Activated gamma-delta T cell treated with anti-CD3 and anti-CD28 coated beads, Interleukin-2, amount 50 U/mL, for 16 hours (primary cell): ENCODE measurements around the gene CBFA2T2.

Experiments used
- DNase-seq: peaks from one replicate; pipeline ENCODE4 v3.0.0-alpha.2; 2020; ENCODE audit warnings: low read depth

CBFA2T2 gene

GRCh38 chr20:33575282-33575681 lies 85.4 kb downstream of the CBFA2T2 start:
- DNase-seq, result no peak

- DNase-seq, result no peak
Measured at GRCh38 chr20:33576432-33577125, 86.7 kb downstream of the CBFA2T2 start.

GRCh38 chr20:33578510-33578909 lies 88.6 kb downstream of the CBFA2T2 start:
- DNase-seq, result no peak

DNA sequence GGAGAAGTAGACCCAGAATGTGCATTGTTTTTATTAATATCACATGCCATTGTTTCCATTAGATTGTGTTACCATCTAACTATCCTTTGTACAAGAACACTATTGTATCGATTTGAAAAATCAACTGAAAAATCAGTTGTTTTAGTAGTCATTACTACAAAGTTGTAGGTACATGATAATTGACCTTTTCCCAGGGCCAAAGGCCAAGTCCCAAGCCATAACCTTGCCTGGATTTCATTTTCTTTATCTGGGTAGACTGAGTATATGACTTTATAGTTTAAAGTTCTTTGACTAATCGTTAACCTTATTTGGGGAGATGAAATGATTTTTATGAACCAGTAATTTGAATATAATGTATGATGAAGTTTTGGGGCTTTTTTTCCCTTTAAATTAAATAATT lies 93.2 kb downstream of the CBFA2T2 start:
- no peak for DNase-seq

GRCh38 chr20:33584976-33585375 lies 95.1 kb downstream of the CBFA2T2 start:
- no peak for DNase-seq

GRCh38 chr20:33585413-33585812 lies 95.5 kb downstream of the CBFA2T2 start:
- DNase-seq, result no peak

- DNase-seq, result no peak
Measured at GRCh38 chr20:33589059-33589458, 99.2 kb downstream of the CBFA2T2 start.

DNA sequence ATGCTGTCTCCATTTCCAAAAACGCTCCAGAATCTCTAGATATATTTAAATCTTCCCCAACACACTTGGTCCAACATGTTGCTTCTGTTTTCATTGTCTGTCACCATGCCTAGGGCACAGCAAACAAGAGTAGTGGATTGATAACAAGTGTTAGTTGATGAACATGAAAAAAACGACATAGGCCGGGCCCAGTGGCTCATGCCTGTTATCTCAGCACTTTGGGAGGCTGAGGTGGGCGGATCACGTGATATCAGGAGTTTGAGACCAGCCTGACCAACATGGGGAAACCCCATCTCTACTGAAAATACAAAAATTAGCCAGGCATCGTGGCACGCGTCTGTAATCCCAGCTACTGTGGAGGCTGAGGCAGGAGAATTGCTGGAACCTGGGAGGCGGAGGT lies 102.0 kb downstream of the CBFA2T2 start:
- peak; percentile 17 for DNase-seq

- no peak for DNase-seq
Measured at GRCh38 chr20:33594743-33595142, 104.8 kb downstream of the CBFA2T2 start.

DNA sequence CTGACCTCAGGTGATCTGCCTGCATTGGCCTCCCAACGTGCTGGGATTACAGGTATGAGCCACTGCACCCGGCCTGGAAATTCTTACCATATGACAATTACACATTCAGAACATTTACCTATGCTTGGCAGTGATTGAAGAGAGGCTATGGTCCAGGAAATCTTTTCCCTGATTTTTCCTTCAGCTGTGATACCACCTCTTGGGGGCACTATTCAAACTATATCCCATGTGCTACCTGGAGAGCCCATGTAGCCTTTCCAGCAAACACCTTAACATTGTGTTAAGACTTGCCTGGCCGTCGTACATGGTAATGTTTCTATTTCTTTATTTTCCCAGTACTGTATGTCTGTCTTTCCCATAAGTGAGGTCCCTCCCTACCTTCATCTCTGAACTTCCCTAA lies 110.5 kb downstream of the CBFA2T2 start:
- DNase-seq, result no peak

DNA sequence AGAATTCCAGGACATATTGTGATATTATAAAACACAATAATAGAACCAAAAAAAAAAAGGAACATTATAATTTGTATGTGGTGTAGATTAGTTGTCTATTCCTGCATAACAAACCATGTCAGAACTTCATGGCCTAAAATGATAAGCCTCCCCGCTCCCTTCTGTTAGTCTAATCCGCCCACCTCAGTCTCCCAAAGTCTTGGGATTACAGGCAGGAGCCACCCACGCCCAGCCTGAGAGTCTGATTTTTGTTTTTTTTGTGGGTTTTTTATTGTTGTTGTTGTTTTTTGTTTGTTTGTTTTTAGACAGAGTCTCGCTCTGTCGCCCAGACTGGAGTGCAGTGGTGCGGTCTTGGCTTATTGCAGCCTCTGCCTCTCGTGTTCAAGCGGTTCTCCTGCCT lies 111.1 kb downstream of the CBFA2T2 start:
- no peak for DNase-seq

DNA sequence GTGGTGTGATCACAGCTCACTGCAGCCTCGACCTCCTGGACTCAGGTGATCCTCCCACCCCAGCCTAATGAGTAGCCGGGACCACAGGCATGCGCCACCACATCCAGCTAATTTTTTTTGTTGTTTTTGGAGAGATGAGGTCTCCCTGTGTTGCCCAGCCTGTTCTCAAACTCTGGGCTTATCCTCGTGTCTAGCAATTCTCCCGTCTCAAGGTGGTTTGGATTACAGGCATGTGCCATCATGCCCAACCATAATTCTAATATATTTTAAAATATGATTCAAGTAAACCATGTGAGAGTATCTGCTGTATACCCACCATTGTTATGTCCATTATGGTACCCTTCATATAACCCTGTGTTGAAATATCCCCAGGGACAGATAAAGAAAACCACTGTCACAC lies 112.0 kb downstream of the CBFA2T2 start:
- no peak for DNase-seq

DNA sequence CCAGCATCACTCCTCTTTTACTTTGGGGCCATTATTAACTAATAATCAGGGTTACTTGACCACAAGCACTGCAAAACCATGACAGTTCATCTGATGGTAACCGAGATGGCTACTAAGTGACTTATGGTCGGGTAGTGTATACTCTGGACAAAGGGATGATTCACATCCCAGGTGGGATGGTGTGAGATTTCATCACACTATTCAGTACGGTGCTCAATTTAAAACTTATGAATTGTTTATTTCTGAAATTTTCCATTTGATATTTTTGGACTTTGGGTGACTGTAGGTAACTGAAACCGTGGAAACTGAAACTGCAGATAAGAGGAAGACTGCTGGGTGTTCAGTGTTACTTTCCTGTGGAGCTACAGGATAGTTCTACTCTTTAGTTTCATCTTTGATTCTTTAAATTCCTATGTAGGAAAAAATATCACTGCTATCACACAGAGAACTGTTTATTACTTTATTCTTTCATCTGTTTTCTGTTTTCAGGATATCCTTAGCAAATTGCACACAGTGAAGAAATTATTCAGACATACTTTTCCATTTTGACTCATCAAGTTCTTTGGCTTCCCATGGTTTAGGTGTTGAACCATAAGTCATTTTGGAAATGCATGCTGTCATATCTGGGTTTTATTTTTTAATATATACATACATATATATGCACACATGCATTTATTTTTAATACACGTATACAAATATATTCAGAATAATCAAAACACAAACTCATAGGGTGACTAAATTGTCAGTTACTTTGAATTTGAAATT lies 113.1 kb downstream of the CBFA2T2 start:
- DNase-seq, result no peak

DNA sequence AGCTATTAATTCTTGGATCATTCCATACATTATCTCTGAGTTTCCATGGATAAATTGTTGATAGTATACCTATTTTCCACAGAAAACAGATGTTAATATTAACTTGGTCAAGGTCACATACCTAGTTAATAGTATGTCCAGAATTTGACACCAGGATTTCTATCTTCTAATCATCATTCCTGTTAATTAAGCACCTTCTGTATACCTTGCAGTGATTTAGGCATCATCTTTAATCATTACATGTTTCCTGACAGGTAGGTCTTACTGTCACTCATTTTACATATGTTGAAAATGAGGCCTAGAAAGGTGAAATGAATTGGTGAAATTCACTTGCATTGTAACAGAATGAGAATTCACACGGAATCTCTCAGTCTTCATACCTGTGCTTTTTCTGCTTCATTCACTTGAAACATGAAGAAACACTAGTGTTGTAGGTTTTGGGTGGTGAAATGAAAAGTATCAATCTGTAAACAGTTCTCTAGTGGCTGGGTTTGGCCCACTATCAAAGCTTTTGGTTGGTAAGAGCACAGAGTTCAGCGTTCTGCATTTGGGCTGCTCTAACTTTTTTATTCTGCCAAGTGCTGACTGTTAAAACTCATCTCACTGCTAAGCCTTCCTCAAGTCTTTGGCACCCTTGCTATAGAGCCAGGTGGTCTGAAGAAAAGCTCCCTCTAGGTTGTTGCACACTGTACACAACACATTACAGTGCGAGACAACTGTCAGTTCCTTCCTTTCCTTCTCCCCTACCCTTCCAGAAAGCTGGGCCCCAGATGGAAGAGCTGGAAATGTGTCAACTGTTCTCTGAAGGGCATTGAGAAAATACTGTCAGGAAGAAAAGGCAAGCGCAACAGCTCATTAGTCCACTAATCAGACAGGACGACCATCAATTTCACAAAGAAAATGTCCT lies 114.4 kb downstream of the CBFA2T2 start:
- no peak for DNase-seq

GRCh38 chr20:33604991-33605370 lies 115.1 kb downstream of the CBFA2T2 start:
- DNase-seq, result no peak

DNA sequence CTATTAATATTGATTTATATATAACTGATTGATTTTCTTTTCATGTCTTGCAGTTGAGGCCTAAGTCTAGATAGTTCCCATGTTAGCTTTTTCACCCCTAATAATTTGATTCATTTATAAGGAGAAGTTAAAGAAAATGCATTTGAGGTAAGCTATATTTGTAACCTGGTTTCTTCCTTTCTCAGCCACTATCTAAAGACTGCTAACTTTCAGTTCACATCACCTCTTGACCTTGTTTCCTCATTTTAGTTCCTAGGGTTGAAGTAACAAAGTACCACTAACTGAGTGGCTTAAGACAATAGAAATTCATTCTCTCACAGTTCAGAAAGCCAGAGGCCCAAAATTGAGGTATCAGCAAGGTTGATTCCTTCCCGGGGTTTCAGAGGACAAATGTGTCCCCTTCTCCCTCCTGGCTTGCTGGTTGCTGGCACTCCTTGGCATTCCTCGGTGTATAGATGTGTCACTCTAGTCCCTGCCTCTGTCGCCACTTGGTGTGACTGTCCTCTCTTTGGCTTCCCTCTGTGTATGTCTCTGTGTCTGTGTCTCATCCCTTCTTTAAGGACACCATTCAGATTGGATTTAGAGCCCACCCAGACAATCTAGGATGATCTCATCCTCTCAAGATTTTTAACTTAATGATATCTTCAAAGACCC lies 116.3 kb downstream of the CBFA2T2 start:
- no peak for DNase-seq

- no peak for DNase-seq
Measured at GRCh38 chr20:33609504-33609903, 119.6 kb downstream of the CBFA2T2 start.

GRCh38 chr20:33611106-33611505 lies 121.2 kb downstream of the CBFA2T2 start:
- DNase-seq, result no peak

GRCh38 chr20:33612001-33612400 lies 122.1 kb downstream of the CBFA2T2 start:
- no peak for DNase-seq

- DNase-seq, result no peak
Measured at GRCh38 chr20:33621717-33622400, 132.0 kb downstream of the CBFA2T2 start.

GRCh38 chr20:33622705-33623365 lies 132.9 kb downstream of the CBFA2T2 start:
- DNase-seq, result no peak
